SKM-1 treated with dmso at 0.1 percent for 144 hours (cell line): ENCODE results near the gene BTN1A1.
"Not testable (repeated sequence)": the region's sequence is repeated elsewhere in the genome, so short reads cannot be mapped to it uniquely, and the experiment has no call there.

Source experiments
- DNase-seq: peaks from one replicate; lab custom pipeline; 2025; ENCODE audit not compliant: unreplicated experiment; lab: John Stamatoyannopoulos, UW

Gene BTN1A1

GRCh38 chr6:26500102-26500501 is at the start of gene BTN1A1:
Gene BTN1A1 (plus strand): TSS chr6:26500303. CDS start chr6:26501287, 984 bp downstream.
- DNase-seq, result no peak

GRCh38 chr6:26452631-26453235 is 47.4 kb upstream of the BTN1A1 start:
- no peak for DNase-seq

- DNase-seq, result no peak
These were observed 45.5 kb upstream of the BTN1A1 start for GRCh38 chr6:26454631-26455030.

- no peak for DNase-seq
These were observed 44.6 kb upstream of the BTN1A1 start for GRCh38 chr6:26455357-26455970.

GRCh38 chr6:26457264-26457805 is 42.8 kb upstream of the BTN1A1 start:
- DNase-seq, result no peak

GRCh38 chr6:26457806-26458688 is 42.1 kb upstream of the BTN1A1 start, which contains the start of gene BTN2A1:
Gene BTN2A1 (plus strand): TSS chr6:26457955. CDS start chr6:26458637, 682 bp downstream.
- peak; percentile 87 for DNase-seq

- no peak for DNase-seq
These were observed 40.9 kb upstream of the BTN1A1 start for GRCh38 chr6:26459023-26459810.

- not testable (repeated sequence) for DNase-seq
These were observed 38.8 kb upstream of the BTN1A1 start for GRCh38 chr6:26461353-26461752.

GRCh38 chr6:26464014-26464413 is 36.1 kb upstream of the BTN1A1 start:
- DNase-seq, result no peak

GRCh38 chr6:26464416-26465131 is 35.5 kb upstream of the BTN1A1 start:
- DNase-seq, result no peak

- no peak for DNase-seq
These were observed 34.3 kb upstream of the BTN1A1 start for GRCh38 chr6:26465776-26466175.

- DNase-seq, result no peak
These were observed 31.3 kb upstream of the BTN1A1 start for GRCh38 chr6:26468829-26469228.

- DNase-seq, result no peak
These were observed 29.5 kb upstream of the BTN1A1 start for GRCh38 chr6:26470643-26471042.

GRCh38 chr6:26471970-26472369 is 28.1 kb upstream of the BTN1A1 start:
- no peak for DNase-seq

GRCh38 chr6:26472549-26473290 is 27.4 kb upstream of the BTN1A1 start:
- no peak for DNase-seq

GRCh38 chr6:26473429-26473757 is 26.7 kb upstream of the BTN1A1 start:
- DNase-seq, result no peak

GRCh38 chr6:26473758-26474438 is 26.2 kb upstream of the BTN1A1 start:
- peak; percentile 93 for DNase-seq

GRCh38 chr6:26474439-26474881 is 25.6 kb upstream of the BTN1A1 start:
- DNase-seq, result no peak
